KOPT-K1 (cell line): ENCODE measurements around the gene SORBS1.
"Not testable (repeated sequence)": the region's sequence is repeated elsewhere in the genome, so short reads cannot be mapped to it uniquely, and the experiment has no call there.

Source experiments
- H3K27ac ChIP-seq: fragments of 200-600 bp; sonication (generic); 2 replicates; pipeline ENCODE4 v1.5.1; 2016; ENCODE audit warnings: antibody characterized with exemption, mild to moderate bottlenecking, low read depth, low read length; ENCODE audit not compliant: poor library complexity, severe bottlenecking
- H3K36me3 ChIP-seq: fragments of 200-600 bp; sonication (generic); 2 replicates; pipeline ENCODE4 v1.5.1; 2017; ENCODE audit warnings: antibody characterized with exemption, mild to moderate bottlenecking, low read length, moderate library complexity; ENCODE audit not compliant: insufficient read depth
- H3K9me3 ChIP-seq: fragments of 200-600 bp; sonication (generic); 2 replicates; pipeline ENCODE4 v1.5.1; 2017; ENCODE audit warnings: antibody characterized with exemption, low read length, mild to moderate bottlenecking; ENCODE audit not compliant: insufficient read depth, poor library complexity, severe bottlenecking

SORBS1 gene

DNA sequence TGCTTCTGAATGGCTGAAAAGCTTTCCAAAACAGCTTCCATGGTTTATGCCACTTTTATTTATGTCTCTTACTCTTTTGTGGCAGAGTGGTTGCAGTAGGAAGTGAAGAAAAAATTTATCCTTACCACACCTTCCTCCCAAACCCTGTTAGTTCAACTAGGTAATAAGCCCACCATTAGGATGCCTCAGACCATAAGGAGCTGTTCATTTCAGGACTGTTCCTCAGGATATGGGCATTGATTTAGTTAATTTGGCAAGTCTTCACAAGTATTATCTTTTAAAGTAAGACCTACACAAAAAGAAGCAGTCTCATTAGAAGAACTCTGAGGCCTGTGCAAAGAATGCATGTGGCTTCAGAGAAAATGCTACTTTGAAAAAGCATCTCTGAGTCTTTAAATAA lies 187.5 kb downstream of the SORBS1 start:
- H3K36me3 ChIP-seq: no peaks in the 10 kb centered on the region
- no peaks in the 10 kb centered on the region for H3K9me3 ChIP-seq

GRCh38 chr10:95364342-95364741 lies 196.8 kb downstream of the SORBS1 start:
- H3K27ac ChIP-seq: no peak overlapping the region
- H3K9me3 ChIP-seq: no peaks in the 10 kb centered on the region
- no peaks in the 10 kb centered on the region for H3K36me3 ChIP-seq

More for the DNA sequence above, 187.5 kb downstream of the SORBS1 start:
- H3K27ac ChIP-seq: no peak overlapping the region

- Histone ChIP-seq H3K27ac (no peak overlapping the region), H3K36me3 (no peaks in the 10 kb centered on the region), H3K9me3 (no peaks in the 10 kb centered on the region)
These were observed 197.8 kb downstream of the SORBS1 start for GRCh38 chr10:95363303-95363912.

- Histone ChIP-seq H3K36me3 (no peaks in the 10 kb centered on the region), H3K27ac (no peak overlapping the region), H3K9me3 (no peaks in the 10 kb centered on the region)
These were observed 201.0 kb downstream of the SORBS1 start for GRCh38 chr10:95360122-95360714.

DNA sequence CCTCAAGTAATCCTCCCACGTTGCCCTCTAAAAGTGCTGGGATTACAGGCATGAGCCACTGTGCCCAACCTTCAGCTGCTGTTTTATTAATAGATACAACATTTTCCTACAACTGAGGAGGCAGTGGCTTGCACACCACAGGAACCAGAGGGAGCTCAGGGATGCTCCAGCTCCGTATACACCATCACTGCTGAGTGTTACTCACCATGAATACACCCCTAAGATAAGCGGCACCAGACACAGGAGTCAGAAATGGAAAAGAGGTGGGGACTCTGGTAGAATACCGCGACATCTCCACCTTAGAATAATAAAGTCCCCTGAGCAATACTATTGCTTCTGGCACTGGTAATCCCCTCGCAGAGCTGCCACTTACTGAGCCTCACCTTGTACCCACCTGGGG lies 201.7 kb downstream of the SORBS1 start:
- Histone ChIP-seq H3K27ac (no peak overlapping the region), H3K9me3 (no peaks in the 10 kb centered on the region), H3K36me3 (no peaks in the 10 kb centered on the region)

- Histone ChIP-seq H3K36me3 (no peaks in the 10 kb centered on the region), H3K27ac (no peak overlapping the region)
These were observed 204.8 kb downstream of the SORBS1 start for GRCh38 chr10:95356190-95356955.

GRCh38 chr10:95355301-95355700 lies 205.9 kb downstream of the SORBS1 start:
- Histone ChIP-seq H3K9me3 (no peaks in the 10 kb centered on the region), H3K36me3 (no peaks in the 10 kb centered on the region), H3K27ac (no peak overlapping the region)

More at GRCh38 chr10:95356190-95356955, 204.8 kb downstream of the SORBS1 start:
- no peaks in the 10 kb centered on the region for H3K9me3 ChIP-seq

- Histone ChIP-seq H3K36me3 (no peaks in the 10 kb centered on the region), H3K9me3 (no peaks in the 10 kb centered on the region)
These were observed 207.1 kb downstream of the SORBS1 start for GRCh38 chr10:95354110-95354509.

DNA sequence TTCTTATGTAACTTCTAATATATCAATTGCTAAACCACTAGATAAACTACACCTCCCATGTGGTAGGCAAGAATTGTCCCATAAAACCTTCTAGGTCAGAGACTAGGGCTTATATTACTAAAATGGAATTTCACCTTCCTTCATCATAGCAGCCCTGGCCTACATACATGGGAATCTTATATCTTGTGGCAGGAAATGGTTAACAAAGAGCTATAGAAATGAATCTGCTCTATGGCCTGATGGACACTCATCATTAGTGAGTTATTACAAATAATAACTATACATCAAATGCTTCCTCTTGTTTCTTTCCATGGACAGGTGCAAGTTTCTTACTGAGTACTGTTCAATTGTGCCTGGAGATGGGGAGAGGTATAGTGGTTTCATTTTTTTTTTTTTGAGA lies 208.0 kb downstream of the SORBS1 start:
- Histone ChIP-seq H3K9me3 (no peaks in the 10 kb centered on the region), H3K27ac (no peak overlapping the region), H3K36me3 (no peaks in the 10 kb centered on the region)

More at GRCh38 chr10:95354110-95354509, 207.1 kb downstream of the SORBS1 start:
- no peak overlapping the region for H3K27ac ChIP-seq

DNA sequence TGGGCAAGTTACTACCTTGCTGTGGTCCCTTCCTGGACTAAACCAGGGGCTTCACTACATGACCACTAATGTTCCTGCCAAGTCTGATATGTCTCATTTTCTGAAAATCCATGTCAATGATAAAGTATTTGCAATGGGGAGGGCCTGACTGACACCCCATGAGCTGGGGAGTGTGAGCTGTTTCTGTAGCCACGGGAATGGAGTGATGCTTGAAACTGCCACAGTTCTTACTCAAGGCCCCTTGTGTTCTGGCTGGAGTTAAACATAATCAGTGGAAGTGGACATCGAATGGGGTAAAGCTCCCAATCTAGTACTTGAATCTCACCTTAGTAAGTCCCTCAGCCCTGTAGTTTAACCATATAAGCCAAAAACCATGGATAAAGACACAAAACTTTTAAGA lies 208.5 kb downstream of the SORBS1 start:
- H3K36me3 ChIP-seq: no peaks in the 10 kb centered on the region
- H3K9me3 ChIP-seq: no peaks in the 10 kb centered on the region
- no peak overlapping the region for H3K27ac ChIP-seq

GRCh38 chr10:95350830-95351228 lies 210.3 kb downstream of the SORBS1 start:
- no peaks in the 10 kb centered on the region for H3K9me3 ChIP-seq
- no peak overlapping the region for H3K27ac ChIP-seq
- H3K36me3 ChIP-seq: no peaks in the 10 kb centered on the region

DNA sequence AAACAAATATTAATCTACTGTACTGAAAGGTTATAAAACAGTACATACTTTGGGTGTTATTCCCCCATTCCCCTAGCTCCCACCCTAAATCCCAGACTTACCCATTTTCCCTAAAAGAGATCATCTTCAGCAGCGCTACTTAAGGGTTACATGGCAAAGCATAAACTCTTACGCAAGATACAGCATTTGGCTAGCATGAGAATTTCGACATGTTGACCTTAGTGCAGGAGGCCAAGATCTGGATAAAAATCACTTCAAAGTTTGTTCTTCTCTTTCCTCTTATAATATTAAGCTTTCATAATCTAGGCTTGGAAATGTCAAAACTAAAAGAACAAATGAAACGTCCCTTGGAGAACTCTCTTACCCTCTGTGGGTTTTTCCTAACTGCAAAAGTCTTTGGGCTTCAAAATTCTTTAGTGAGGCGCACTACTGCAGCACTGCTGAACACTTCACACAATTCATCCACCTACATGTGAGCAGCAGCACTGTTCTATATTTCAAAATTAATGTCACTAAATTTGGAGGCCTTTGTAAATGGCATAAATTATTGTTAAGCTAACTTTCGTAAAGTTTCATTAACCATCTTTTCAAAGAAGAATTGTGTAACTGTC lies 210.8 kb downstream of the SORBS1 start:
- Histone ChIP-seq H3K36me3 (no peaks in the 10 kb centered on the region), H3K27ac (no peak overlapping the region), H3K9me3 (no peaks in the 10 kb centered on the region)

DNA sequence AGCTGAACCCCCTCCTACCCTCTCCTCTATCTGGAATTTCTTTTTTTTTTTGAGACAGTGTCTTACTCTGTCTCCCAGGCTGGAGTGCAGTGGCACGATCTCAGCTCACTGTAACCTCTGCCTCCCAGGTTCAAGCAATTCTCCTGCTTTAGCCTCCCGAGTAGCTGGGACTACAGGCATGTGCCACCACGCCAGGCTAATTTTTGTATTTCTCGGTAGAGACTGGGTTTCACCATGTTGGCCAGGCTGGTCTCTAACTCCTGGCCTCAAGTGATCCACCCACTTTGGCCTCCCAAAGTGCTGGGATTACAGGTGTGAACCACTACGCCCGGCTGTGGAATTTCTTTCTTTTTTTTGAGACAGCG lies 213.8 kb downstream of the SORBS1 start:
- H3K27ac ChIP-seq, H3K9me3 ChIP-seq, H3K36me3 ChIP-seq: not testable (repeated sequence)

DNA sequence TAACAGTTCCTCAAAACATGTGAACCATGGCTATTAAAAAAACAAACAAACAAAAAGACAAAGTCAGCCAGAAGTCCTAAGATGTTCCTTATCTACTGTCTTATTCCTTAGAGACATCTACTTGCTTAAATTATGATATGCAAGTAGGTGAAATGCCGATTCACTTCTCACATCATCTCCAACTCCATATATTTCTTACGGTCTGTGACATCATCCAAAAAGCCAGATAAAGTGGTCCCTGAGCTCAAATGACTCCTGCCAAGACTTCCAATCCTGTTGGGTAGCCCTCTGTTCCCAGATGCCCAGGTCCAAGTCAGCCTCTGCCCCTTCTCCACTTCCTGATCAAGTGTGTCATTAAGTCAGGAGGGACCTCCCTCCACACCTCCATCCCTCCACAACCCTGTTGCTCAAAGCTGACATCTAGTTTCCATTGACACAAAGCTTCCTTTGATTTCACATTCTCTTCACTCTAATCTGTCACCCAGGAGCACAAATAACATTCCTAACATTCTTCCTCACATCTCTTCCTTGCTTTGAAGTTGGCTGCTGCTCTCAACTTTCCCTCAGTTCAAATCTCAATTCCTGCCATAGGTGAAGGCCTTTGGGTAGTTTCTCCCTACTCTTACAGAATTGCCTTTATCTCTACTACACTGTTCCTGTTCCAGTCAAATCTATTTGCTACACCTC lies 214.3 kb downstream of the SORBS1 start:
- Histone ChIP-seq H3K36me3 (no peaks in the 10 kb centered on the region), H3K9me3 (no peaks in the 10 kb centered on the region), H3K27ac (no peak overlapping the region)

DNA sequence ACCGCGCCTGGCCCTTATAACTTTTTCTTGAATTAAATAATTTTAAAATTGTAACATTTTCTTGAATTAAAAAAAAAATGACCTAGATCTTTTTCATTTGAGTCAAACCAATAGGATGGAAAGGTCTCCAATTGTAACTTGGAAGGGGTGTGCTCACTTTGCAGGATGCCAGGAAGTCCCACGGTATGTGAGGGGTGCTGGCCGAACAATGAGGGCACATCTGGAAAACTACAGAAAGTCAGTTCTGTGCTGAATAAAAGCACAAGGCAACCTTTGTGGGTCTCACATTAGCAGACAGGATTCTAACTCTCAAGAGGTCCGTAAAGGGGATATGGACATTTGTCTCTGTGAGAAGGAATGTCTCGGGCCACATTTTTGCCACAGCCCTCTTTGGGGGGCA lies 217.6 kb downstream of the SORBS1 start:
- no peak overlapping the region for H3K27ac ChIP-seq
- H3K9me3 ChIP-seq: no peaks in the 10 kb centered on the region
- no peaks in the 10 kb centered on the region for H3K36me3 ChIP-seq
